Measurements from ENCODE around the gene DNAH14.

DNA sequence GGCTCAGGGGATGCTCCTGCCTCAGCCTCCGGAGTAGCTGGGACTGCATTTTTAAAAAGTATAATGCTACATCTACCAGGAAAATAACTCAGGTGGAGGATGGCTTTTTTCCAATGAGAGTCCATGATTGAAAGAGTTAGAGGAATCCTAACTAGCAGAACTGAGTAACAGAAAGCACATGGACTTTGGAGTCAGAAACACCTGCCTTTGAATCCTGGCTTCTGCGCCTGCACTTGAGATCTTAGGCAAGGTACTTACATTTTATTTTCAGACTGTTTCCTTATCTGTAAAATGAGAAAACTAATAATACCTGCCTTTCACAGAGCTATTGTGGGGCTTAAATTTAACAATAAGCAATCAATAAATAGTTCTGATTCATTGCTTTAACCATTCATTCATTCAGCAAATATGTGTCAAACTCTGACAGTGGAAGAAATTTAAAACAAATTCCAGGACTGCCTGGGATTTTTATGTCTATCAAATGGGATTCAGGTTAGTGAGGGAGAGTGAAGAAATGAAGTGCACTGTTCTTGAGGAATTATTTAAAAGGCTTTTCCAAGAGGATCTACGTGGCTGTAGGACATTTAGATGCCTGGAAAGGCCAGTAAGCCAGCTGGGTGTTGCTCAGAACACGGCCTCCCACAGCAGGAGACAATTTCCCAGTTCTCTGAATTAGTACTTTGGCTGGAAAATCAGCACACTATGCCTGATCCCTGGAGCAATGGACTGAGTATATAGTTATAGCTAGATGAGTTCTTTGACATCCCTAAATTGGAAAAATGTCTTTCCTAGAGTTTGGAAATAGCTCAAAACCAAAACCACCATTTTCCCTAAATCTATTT, 511.1 kb downstream of the DNAH14 start:
- TF ChIP-seq EZH2phosphoT487 (IDR thresholded peaks at IDR 0.05; ENCODE audit: unreplicated experiment) (no peak), CTCF (conservative IDR thresholded peaks at IDR 0.05; ENCODE audit: low read depth in 2 of 2) (no peak), REST (IDR thresholded peaks at IDR 0.05; ENCODE audit: unreplicated experiment) (no peak)

All from GM23338 (cell line).